ENCODE measurements around the gene CACNA2D3. TPM values are rescaled to one million over a fixed set of nuclear protein-coding genes. Genes with fewer than 3 reads are reported as not detected.

The CACNA2D3 gene
- total and polyA plus RNA-seq, 7 donors = 2.7 to 13.5 (median 9.0) TPM

DNA sequence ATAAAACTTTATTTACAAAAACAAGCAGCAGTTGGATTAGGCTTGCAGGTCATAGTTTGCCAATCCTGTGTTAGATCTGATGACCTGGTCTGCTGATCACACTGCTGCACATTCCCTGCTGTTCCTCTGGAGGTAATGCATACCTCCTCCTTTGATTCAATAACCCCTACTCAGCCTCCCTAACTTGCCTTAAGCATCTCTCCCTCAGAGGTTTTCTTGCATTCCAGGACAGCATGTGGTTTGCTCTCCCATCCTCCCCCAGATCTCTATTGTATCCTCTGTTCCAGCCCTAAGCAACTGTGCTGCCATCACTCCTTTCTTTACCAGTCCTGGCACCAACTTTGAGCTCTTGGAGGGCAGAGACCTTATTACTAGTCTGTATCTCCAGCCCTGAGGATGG is 63.4 kb downstream of the CACNA2D3 start:
- H3K36me3 ChIP-seq (ENCODE audit: insufficient read depth in 1 of 2, low read depth in 1 of 2) = no peaks in the 10 kb centered on the region
- H3K4me1 ChIP-seq = peaks cover 12% of the 10 kb centered on the region
- intact Hi-C loops (cut with DNase I) = no loop called here
- no peaks in the 10 kb centered on the region for H3K27me3 ChIP-seq (ENCODE audit: insufficient read depth in 3 of 3, low read length in 2 of 3)
- no peak overlapping the region for H3K27ac ChIP-seq
- DNase-seq (no peak), ATAC-seq (no peak)
- no peaks in the 10 kb centered on the region for H3K9me3 ChIP-seq
- TF ChIP-seq, protein P1, sequence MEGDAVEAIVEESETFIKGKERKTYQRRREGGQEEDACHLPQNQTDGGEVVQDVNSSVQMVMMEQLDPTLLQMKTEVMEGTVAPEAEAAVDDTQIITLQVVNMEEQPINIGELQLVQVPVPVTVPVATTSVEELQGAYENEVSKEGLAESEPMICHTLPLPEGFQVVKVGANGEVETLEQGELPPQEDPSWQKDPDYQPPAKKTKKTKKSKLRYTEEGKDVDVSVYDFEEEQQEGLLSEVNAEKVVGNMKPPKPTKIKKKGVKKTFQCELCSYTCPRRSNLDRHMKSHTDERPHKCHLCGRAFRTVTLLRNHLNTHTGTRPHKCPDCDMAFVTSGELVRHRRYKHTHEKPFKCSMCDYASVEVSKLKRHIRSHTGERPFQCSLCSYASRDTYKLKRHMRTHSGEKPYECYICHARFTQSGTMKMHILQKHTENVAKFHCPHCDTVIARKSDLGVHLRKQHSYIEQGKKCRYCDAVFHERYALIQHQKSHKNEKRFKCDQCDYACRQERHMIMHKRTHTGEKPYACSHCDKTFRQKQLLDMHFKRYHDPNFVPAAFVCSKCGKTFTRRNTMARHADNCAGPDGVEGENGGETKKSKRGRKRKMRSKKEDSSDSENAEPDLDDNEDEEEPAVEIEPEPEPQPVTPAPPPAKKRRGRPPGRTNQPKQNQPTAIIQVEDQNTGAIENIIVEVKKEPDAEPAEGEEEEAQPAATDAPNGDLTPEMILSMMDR (IDR thresholded peaks at IDR 0.05) = no peak
- no peak overlapping the region for H3K4me3 ChIP-seq

DNA sequence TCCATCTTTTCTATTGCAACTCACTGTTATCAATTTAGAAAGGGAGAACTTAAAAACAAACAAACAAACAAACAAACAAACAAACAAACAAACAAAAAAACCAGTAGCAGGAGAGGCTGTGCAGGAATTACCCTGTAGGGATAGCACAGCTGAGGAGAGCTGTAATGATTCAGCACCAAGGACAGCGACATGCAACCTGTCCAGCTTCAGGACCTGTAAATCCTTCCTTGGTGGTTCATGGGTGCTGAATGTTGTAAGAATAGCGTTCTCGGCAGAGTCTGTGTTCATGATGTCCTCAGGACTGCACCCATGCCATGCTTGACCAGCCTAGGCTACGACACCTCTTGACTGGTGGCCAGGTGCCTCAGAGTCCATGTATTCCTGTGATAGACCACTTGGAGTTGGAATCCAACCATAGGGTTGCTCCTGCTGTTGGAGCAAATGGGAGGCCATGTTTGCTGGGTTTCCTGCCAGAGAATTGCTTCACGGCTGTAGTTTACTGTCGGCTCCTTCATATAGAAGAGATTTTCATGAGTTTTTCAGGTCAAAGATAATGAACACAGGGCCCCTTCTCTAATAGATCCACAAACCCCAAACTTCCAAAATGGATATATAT is 65.9 kb downstream of the CACNA2D3 start:
- Histone ChIP-seq H3K27me3 (ENCODE audit: insufficient read depth in 3 of 3, low read length in 2 of 3) (no peaks in the 10 kb centered on the region), H3K27ac (no peak overlapping the region), H3K9me3 (no peaks in the 10 kb centered on the region), H3K36me3 (ENCODE audit: insufficient read depth in 1 of 2, low read depth in 1 of 2) (no peaks in the 10 kb centered on the region), H3K4me1 (no peaks in the 10 kb centered on the region), H3K4me3 (no peak overlapping the region)
- intact Hi-C loops (cut with DNase I) = no loop called here
- TF ChIP-seq, protein P1 (IDR thresholded peaks at IDR 0.05) = no peak
- ATAC-seq (peak in 3 of 4 donors; percentile 76 to 82 (median 79)), DNase-seq (peak in 1 of 2 donors; percentile 14)
- WGBS, 3 donors = 40 to 52% (median 45%) methylated on average over 6 of the region's 6 CpGs

DNA sequence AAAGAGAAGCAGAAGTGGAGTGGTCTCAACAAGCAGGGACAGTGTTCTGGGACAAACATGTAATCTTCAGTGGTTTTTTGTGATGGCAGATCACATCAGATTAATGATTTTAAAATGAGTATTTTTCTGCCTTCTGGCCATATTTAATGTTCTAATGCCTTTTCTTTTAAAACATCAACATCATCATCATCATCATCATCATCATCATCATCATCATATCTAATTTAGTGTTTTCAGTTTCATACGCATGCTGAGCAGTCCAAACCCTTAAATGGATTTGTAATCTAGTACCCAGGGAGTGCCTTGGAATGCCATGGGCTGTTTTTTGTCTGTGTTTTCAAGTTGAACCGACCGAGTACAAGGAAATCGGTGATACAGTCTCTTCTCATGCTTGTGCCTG is 68.9 kb downstream of the CACNA2D3 start:
- no peak for DNase-seq
- no peak overlapping the region for H3K27ac ChIP-seq
- no peaks in the 10 kb centered on the region for H3K4me1 ChIP-seq
- WGBS, 3 donors = 86 to 87% (median 86%) methylated on average over 4 of the region's 4 CpGs
- intact Hi-C loops (cut with DNase I) = no loop called here
- H3K4me3 ChIP-seq = no peak overlapping the region
- no peak for ATAC-seq
- H3K36me3 ChIP-seq (ENCODE audit: insufficient read depth in 1 of 2, low read depth in 1 of 2) = no peaks in the 10 kb centered on the region
- H3K9me3 ChIP-seq = no peaks in the 10 kb centered on the region
- H3K27me3 ChIP-seq (ENCODE audit: insufficient read depth in 3 of 3, low read length in 2 of 3) = no peaks in the 10 kb centered on the region
- TF ChIP-seq, protein P1 (IDR thresholded peaks at IDR 0.05) = no peak

DNA sequence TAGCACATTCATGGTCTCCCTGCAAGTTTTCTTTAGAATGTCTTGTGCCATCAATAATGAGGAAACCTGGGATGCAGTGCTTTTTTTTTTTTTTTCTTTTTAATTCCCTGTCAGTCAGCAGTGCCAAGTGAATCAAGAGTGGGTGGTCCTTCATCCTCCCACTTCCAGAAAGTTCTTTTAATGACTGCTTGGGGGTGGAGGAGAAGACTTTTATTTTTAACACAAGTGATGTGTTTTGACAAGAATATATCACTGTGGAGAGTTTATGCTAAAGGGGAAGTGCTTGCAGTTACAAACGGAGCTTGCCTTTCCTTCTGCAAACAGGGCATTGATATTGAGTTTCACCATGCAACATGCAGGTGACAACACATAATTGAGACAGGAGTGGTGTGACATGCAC is 69.7 kb downstream of the CACNA2D3 start:
- Histone ChIP-seq H3K27me3 (ENCODE audit: insufficient read depth in 3 of 3, low read length in 2 of 3) (no peaks in the 10 kb centered on the region), H3K4me3 (no peak overlapping the region), H3K27ac (no peak overlapping the region), H3K4me1 (no peaks in the 10 kb centered on the region), H3K9me3 (no peaks in the 10 kb centered on the region), H3K36me3 (ENCODE audit: insufficient read depth in 1 of 2, low read depth in 1 of 2) (no peaks in the 10 kb centered on the region)
- WGBS, 3 donors = 23 to 38% (median 25%) methylated on average over 1 of the region's 1 CpG
- DNase-seq = no peak
- intact Hi-C loops (cut with DNase I) = no loop called here
- TF ChIP-seq, protein P1 (IDR thresholded peaks at IDR 0.05) = no peak
- ATAC-seq = no peak

DNA sequence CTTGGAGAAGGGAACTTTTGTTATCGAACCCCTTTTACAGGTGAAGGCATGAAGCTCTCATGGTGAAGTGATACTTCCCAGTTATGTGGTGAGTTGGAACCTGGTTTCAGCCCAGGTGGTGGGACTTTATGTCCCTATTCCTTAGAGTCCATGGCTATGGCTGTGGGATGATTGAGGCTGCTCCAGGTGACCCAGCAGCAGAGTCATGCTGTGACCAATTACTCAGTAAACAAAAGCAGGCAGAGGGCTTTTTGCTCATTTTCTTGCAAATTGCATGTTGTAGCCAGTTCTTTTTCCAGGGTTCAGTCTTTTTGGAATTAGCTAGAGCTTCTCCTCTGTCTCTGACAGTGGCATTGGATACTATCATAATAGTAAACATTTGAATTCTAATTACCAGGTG is 70.7 kb downstream of the CACNA2D3 start:
- intact Hi-C loops (cut with DNase I) = no loop called here
- DNase-seq (no peak), ATAC-seq (no peak)
- WGBS, 3 donors = 85 to 92% (median 89%) methylated on average over 1 of the region's 1 CpG
- TF ChIP-seq, protein P1 (IDR thresholded peaks at IDR 0.05) = no peak
- Histone ChIP-seq H3K4me1 (no peaks in the 10 kb centered on the region), H3K36me3 (ENCODE audit: insufficient read depth in 1 of 2, low read depth in 1 of 2) (no peaks in the 10 kb centered on the region), H3K27ac (no peak overlapping the region), H3K9me3 (no peaks in the 10 kb centered on the region), H3K27me3 (ENCODE audit: insufficient read depth in 3 of 3, low read length in 2 of 3) (no peaks in the 10 kb centered on the region), H3K4me3 (no peak overlapping the region)

Measured in psoas muscle (tissue), 8 donors.